Tibial nerve (tissue), 4 donors: ENCODE measurements around the gene ZNF80. TPM values are rescaled to one million over a fixed set of nuclear protein-coding genes. Genes with fewer than 3 reads are reported as not detected.

Experiments
- DNase-seq, 2 donors: peaks; one replicate each; pipeline ENCODE4 v3.0.0-alpha.2; 2019; ENCODE audit warnings: low spot score in 2 of 2
- H3K27ac ChIP-seq, 4 donors: fragments of 200-600 bp; sonication (generic) in 3 of 4; one replicate each; pipeline ENCODE4 v1.5.1; 2017 to 2019; ENCODE audit warnings: mild to moderate bottlenecking in 1 of 4
- H3K27me3 ChIP-seq, 2 donors: fragments of 200-600 bp; sonication (generic) in 1 of 2; one replicate each; pipeline versions ENCODE4 v1.5.1 to v1.6.0; 2017 to 2019
- H3K36me3 ChIP-seq, 3 donors: fragments of 200-600 bp; sonication (generic); one replicate each; pipeline ENCODE4 v1.5.1; 2018 to 2019
- H3K4me1 ChIP-seq, 4 donors: fragments of 200-600 bp; sonication (generic) in 3 of 4; one replicate each; pipeline ENCODE4 v1.5.1; 2017 to 2019
- H3K4me3 ChIP-seq, 4 donors: fragments of 200-600 bp; sonication (generic) in 3 of 4; one replicate each; pipeline ENCODE4 v1.5.1; 2017 to 2019; ENCODE audit warnings: mild to moderate bottlenecking in 1 of 4, moderate library complexity in 1 of 4
- H3K9me3 ChIP-seq, 4 donors: fragments of 200-600 bp; sonication (generic) in 3 of 4; one replicate each; pipeline ENCODE4 v1.5.1; 2017 to 2019
- EP300 ChIP-seq, 2 donors: sonication (generic); formaldehyde crosslinking; IDR thresholded peaks; one replicate each; pipeline ENCODE4 v1.6.1; 2017; ENCODE audit warnings: antibody characterized with exemption in 2 of 2, mild to moderate bottlenecking in 1 of 2
- POLR2A ChIP-seq, 2 donors: fragments of 450-650 bp; IDR thresholded peaks; one replicate each; pipeline ENCODE4 v1.6.1; 2017; ENCODE audit warnings: antibody characterized with exemption in 2 of 2, mild to moderate bottlenecking in 2 of 2, moderate library complexity in 2 of 2
- total RNA-seq, 4 donors: library from RNA; depleted of rRNA; stranded (reverse); fragments of >200 nt; gene quantifications; one replicate each; pipeline ENCODE4 v1.1.0, GENCODE V29; 2016
- TF ChIP-seq, protein P1 (sequence below), 5 experiments: fragments of 200-600 bp in 3 of 5; fragments of 450-650 bp in 2 of 5; sonication (generic) in 3 of 5; IDR thresholded peaks; one replicate each; pipeline ENCODE4 v1.5.1; 2016 to 2019; ENCODE audit warnings: antibody characterized with exemption in 5 of 5, mild to moderate bottlenecking in 3 of 5, moderate library complexity in 2 of 5

The ZNF80 gene
- total RNA-seq, 4 donors from 2014 or later, result 0.21 TPM; not detected in 3

DNA sequence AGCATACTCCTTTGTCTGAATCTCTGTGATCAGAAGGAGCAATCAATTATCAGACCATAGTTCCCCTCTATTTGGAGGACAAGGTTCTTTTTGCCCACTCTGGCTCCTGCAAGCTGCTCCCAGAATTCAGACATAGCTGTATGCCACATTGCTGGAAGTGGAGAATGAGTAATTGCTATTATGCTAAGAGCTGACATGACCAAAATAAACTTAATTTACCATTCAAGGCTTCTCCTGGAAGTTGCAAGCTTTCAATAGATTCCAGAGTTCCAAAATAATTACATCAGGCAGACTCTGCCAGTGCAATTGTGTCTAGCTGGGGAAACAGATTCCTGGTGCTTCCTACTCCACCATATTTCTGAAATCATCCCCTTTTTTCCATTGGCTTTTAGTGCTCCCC lies 50.9 kb downstream of the ZNF80 start:
- TF ChIP-seq, protein P1, sequence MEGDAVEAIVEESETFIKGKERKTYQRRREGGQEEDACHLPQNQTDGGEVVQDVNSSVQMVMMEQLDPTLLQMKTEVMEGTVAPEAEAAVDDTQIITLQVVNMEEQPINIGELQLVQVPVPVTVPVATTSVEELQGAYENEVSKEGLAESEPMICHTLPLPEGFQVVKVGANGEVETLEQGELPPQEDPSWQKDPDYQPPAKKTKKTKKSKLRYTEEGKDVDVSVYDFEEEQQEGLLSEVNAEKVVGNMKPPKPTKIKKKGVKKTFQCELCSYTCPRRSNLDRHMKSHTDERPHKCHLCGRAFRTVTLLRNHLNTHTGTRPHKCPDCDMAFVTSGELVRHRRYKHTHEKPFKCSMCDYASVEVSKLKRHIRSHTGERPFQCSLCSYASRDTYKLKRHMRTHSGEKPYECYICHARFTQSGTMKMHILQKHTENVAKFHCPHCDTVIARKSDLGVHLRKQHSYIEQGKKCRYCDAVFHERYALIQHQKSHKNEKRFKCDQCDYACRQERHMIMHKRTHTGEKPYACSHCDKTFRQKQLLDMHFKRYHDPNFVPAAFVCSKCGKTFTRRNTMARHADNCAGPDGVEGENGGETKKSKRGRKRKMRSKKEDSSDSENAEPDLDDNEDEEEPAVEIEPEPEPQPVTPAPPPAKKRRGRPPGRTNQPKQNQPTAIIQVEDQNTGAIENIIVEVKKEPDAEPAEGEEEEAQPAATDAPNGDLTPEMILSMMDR (IDR thresholded peaks at IDR 0.05), result no peak
- TF ChIP-seq EP300 (IDR thresholded peaks at IDR 0.05) (no peak), POLR2A (IDR thresholded peaks at IDR 0.05) (no peak)
- DNase-seq, result no peak
- no peak overlapping the region for H3K27ac ChIP-seq

More for the DNA sequence above, 50.9 kb downstream of the ZNF80 start:
- Histone ChIP-seq H3K27me3 (no peaks in the 10 kb centered on the region), H3K4me3 (no peak overlapping the region), H3K36me3 (no peaks in the 10 kb centered on the region), H3K9me3 (peaks cover 0 to 18% (median 4%) of the 10 kb centered on the region in 4 donors), H3K4me1 (no peaks in the 10 kb centered on the region)

Other genes starting within 250 kb of the ZNF80 start
- 10 to 100 TPM in 2 of 4 donors, 1 to 10 TPM in 2; 7.5 to 13.5 (median 10.8) TPM for gene CCDC191, start 181.1 kb downstream of the ZNF80 start, total RNA-seq
- 10 to 100 TPM; 10.1 to 32.2 (median 18.6) TPM for gene QTRT2, start 180.8 kb downstream of the ZNF80 start, total RNA-seq
- gene DRD3, start 58.5 kb downstream of the ZNF80 start, total RNA-seq, result not detected
- 1 to 10 TPM in 1 of 4 donors, under 1 TPM in 2, not detected in 1; 0.42 to 3.9 (median 0.60) TPM for gene TIGIT, start 56.5 kb upstream of the ZNF80 start, total RNA-seq